K562 (cell line): ENCODE data around the gene MTMR6. TPM values are rescaled to one million over a fixed set of nuclear protein-coding genes. Genes with fewer than 3 reads are reported as not detected.
A peak's percentile ranks its signal among the peaks of the same experiment; 100 is the strongest.

Experiments
- BRD9 ChIP-seq: fragments of 450-650 bp; IDR thresholded peaks from 2 replicates; pipeline ENCODE4 v1.6.1; 2018; ENCODE audit warnings: low read depth; ENCODE audit not compliant: partially characterized antibody
- EP400 ChIP-seq: fragments of 450-650 bp; IDR thresholded peaks from 2 replicates; pipeline ENCODE4 v1.6.1; 2017; ENCODE audit warnings: antibody characterized with exemption, mild to moderate bottlenecking, moderate library complexity
- HNRNPLL ChIP-seq: fragments of 200-400 bp; formaldehyde crosslinking; IDR thresholded peaks from 2 replicates; pipeline ENCODE4 v1.6.1; 2017; ENCODE audit warnings: low read length, low read depth, mild to moderate bottlenecking; ENCODE audit not compliant: poor library complexity, severe bottlenecking
- MTA2 ChIP-seq: fragments of 450-650 bp; IDR thresholded peaks from 2 replicates; pipeline ENCODE4 v1.6.1; 2016; ENCODE audit warnings: low read depth
- POLR2G ChIP-seq: fragments of 200-400 bp; formaldehyde crosslinking; IDR thresholded peaks from 2 replicates; pipeline ENCODE4 v1.6.1; 2017; ENCODE audit warnings: low read depth, mild to moderate bottlenecking, antibody characterized with exemption, low read length, moderate library complexity
- TBP ChIP-seq: optimal IDR thresholded peaks from 2 replicates; pipeline ENCODE3; 2011; ENCODE audit warnings: low read depth, low read length, improper control_type of control experiment
- ZNF124 ChIP-seq: sonication (generic); formaldehyde crosslinking; IDR thresholded peaks from 2 replicates; pipeline ENCODE4 v1.8.1; 2022; ENCODE audit warnings: missing genetic modification reagents
- polyA plus RNA-seq, 8 experiments: library from polyadenylated mRNA; depleted of rRNA in 4 of 8; stranded (reverse) in 5 of 8; unstranded in 3 of 8; fragments of >200 nt; fragmentation: Nextera tagmentation in 2 of 8; fragmentation: Illumina TruSeq in 1 of 8; extraction: Ambion mirVana in 2 of 8; extraction: Trizol in 1 of 8; gene quantifications; 2 replicates each; pipeline versions ENCODE4 v1.2.1 to v1.2.3, GENCODE V29; 2011 to 2014; ENCODE audit warnings: inconsistent platforms in 1 of 8, missing spikeins in 1 of 8
- total RNA-seq, 7 experiments: library from RNA; depleted of rRNA in 6 of 7; stranded (reverse); fragments of >200 nt in 6 of 7; fragmentation: Illumina TruSeq in 2 of 7; extraction: Trizol in 2 of 7; gene quantifications; 2 replicates each; pipeline versions ENCODE4 v1.2.1 to v1.2.3, GENCODE V29; 2011 to 2021; ENCODE audit warnings: low replicate concordance in 1 of 7
- TF ChIP-seq, protein P1 (sequence below): sonication (generic); formaldehyde crosslinking; IDR thresholded peaks from 2 replicates; pipeline ENCODE4 v1.8.0; 2022; ENCODE audit warnings: missing genetic modification reagents, mild to moderate bottlenecking, borderline replicate concordance
- TF ChIP-seq, protein P2 (sequence below): fragments of 450-650 bp; IDR thresholded peaks from 2 replicates; pipeline ENCODE4 v1.6.1; 2016; ENCODE audit warnings: mild to moderate bottlenecking, moderate library complexity

The MTMR6 gene
- total and polyA plus RNA-seq, 9 of the 15 experiments (the other 6 are each of a cell fraction or from before 2014, with no cell fraction given): 3.9 to 10.8 (median 7.7) TPM

- TF ChIP-seq BRD9: no peak
- TF ChIP-seq, protein P1, sequence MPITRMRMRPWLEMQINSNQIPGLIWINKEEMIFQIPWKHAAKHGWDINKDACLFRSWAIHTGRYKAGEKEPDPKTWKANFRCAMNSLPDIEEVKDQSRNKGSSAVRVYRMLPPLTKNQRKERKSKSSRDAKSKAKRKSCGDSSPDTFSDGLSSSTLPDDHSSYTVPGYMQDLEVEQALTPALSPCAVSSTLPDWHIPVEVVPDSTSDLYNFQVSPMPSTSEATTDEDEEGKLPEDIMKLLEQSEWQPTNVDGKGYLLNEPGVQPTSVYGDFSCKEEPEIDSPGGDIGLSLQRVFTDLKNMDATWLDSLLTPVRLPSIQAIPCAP (CRISPR knock-in tag): no peak
- peak; percentile 85 for TF ChIP-seq EP400
- peak; percentile 71 for TF ChIP-seq TBP
- TF ChIP-seq, protein P2, sequence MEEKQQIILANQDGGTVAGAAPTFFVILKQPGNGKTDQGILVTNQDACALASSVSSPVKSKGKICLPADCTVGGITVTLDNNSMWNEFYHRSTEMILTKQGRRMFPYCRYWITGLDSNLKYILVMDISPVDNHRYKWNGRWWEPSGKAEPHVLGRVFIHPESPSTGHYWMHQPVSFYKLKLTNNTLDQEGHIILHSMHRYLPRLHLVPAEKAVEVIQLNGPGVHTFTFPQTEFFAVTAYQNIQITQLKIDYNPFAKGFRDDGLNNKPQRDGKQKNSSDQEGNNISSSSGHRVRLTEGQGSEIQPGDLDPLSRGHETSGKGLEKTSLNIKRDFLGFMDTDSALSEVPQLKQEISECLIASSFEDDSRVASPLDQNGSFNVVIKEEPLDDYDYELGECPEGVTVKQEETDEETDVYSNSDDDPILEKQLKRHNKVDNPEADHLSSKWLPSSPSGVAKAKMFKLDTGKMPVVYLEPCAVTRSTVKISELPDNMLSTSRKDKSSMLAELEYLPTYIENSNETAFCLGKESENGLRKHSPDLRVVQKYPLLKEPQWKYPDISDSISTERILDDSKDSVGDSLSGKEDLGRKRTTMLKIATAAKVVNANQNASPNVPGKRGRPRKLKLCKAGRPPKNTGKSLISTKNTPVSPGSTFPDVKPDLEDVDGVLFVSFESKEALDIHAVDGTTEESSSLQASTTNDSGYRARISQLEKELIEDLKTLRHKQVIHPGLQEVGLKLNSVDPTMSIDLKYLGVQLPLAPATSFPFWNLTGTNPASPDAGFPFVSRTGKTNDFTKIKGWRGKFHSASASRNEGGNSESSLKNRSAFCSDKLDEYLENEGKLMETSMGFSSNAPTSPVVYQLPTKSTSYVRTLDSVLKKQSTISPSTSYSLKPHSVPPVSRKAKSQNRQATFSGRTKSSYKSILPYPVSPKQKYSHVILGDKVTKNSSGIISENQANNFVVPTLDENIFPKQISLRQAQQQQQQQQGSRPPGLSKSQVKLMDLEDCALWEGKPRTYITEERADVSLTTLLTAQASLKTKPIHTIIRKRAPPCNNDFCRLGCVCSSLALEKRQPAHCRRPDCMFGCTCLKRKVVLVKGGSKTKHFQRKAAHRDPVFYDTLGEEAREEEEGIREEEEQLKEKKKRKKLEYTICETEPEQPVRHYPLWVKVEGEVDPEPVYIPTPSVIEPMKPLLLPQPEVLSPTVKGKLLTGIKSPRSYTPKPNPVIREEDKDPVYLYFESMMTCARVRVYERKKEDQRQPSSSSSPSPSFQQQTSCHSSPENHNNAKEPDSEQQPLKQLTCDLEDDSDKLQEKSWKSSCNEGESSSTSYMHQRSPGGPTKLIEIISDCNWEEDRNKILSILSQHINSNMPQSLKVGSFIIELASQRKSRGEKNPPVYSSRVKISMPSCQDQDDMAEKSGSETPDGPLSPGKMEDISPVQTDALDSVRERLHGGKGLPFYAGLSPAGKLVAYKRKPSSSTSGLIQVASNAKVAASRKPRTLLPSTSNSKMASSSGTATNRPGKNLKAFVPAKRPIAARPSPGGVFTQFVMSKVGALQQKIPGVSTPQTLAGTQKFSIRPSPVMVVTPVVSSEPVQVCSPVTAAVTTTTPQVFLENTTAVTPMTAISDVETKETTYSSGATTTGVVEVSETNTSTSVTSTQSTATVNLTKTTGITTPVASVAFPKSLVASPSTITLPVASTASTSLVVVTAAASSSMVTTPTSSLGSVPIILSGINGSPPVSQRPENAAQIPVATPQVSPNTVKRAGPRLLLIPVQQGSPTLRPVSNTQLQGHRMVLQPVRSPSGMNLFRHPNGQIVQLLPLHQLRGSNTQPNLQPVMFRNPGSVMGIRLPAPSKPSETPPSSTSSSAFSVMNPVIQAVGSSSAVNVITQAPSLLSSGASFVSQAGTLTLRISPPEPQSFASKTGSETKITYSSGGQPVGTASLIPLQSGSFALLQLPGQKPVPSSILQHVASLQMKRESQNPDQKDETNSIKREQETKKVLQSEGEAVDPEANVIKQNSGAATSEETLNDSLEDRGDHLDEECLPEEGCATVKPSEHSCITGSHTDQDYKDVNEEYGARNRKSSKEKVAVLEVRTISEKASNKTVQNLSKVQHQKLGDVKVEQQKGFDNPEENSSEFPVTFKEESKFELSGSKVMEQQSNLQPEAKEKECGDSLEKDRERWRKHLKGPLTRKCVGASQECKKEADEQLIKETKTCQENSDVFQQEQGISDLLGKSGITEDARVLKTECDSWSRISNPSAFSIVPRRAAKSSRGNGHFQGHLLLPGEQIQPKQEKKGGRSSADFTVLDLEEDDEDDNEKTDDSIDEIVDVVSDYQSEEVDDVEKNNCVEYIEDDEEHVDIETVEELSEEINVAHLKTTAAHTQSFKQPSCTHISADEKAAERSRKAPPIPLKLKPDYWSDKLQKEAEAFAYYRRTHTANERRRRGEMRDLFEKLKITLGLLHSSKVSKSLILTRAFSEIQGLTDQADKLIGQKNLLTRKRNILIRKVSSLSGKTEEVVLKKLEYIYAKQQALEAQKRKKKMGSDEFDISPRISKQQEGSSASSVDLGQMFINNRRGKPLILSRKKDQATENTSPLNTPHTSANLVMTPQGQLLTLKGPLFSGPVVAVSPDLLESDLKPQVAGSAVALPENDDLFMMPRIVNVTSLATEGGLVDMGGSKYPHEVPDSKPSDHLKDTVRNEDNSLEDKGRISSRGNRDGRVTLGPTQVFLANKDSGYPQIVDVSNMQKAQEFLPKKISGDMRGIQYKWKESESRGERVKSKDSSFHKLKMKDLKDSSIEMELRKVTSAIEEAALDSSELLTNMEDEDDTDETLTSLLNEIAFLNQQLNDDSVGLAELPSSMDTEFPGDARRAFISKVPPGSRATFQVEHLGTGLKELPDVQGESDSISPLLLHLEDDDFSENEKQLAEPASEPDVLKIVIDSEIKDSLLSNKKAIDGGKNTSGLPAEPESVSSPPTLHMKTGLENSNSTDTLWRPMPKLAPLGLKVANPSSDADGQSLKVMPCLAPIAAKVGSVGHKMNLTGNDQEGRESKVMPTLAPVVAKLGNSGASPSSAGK: peak; percentile 76
- TF ChIP-seq ZNF124 (CRISPR knock-in tag): no peak
- TF ChIP-seq MTA2: no peak
- peak; percentile 98 for TF ChIP-seq POLR2G
- TF ChIP-seq HNRNPLL: peak; percentile 97
These were observed 14.2 kb upstream of the MTMR6 start, which contains the start of gene NUP58 (continued) for GRCh38 chr13:25301347-25302113.
